ENCODE data around the gene PPT2.

Gene PPT2

DNA sequence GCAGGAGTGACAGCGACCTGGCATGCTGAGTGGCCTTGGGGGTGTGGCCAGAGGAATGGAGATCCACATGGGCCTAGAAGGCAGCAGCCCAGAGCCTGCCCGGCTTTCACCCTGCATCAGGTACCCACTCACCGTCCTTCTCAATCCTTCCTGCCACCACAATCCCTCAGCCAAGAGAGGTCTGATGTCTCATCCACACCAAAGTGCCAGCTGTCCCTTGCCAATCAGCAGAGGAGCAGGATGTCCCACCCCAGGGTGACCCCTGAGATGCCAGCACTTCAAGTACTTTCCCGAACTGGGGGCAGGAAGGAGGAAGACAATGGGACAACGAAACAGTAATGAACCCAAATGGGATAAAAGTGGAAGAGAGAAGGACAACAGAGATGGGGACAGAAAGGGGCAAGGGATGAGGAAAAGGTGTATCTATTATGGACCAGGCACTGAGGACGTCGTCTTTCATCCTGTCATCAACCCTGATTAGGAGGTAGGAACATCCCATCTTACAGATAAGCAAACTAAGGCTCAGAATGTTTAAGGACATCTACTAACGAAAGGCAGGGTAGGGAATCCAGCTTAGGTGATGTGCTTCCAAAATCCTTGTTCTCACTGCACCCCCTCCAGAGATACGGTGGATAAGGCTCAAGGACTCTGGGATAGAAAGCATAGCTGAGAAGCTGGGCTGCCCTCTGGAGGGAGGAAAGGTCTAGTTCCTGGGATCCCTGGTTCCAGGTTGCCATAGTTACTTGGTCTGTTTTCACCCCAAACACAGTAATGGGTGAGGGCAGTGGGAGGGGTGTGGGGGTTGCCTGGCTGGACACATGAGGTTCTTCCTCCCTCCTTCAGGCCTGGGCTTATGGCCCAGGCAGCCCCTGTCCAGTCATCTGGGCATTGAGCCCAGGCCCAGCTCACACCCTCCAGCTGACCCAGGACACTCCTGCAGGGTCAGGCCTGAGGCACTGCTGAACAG lies 40.3 kb upstream of the PPT2 start:
- H3K9ac ChIP-seq (ENCODE audit: low read length) = no peak overlapping the region
- peaks cover 24% of the 10 kb centered on the region for H3K4me1 ChIP-seq (ENCODE audit: control insufficient read depth, insufficient read depth, low read length)

DNA sequence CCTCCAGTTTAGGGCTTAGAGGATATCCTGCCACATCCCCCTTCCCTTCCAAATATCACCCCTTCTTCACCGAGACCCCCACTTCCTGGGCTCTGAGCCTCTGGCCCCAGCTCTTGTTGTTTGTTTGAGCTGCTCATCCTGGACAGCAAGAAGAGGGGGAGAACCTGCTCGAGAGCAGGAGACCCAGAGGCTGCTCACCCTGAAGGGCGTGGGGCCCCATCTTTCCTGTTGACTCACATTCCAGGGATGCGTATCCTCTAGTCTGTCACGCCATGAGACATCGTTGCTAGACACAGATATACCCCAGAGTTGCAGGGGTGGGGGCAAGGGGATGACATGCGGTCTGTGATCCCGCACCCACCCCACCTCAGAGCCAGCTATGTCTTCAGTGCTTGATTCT lies 39.1 kb upstream of the PPT2 start:
- Histone ChIP-seq H3K36me3 (ENCODE audit: control insufficient read depth, insufficient read depth, low read length) (peaks cover 12% of the 10 kb centered on the region), H3K4me3 (ENCODE audit: low read length) (no peak overlapping the region), H3K27me3 (ENCODE audit: control insufficient read depth, insufficient read depth, low read length) (peaks cover 5% of the 10 kb centered on the region), H3K9ac (ENCODE audit: low read length) (no peak overlapping the region), H3K9me3 (ENCODE audit: control insufficient read depth, low read length) (no peaks in the 10 kb centered on the region), H3K4me1 (ENCODE audit: control insufficient read depth, insufficient read depth, low read length) (peaks cover 26% of the 10 kb centered on the region)

More for the DNA sequence above, 40.3 kb upstream of the PPT2 start:
- Histone ChIP-seq H3K4me3 (ENCODE audit: low read length) (no peak overlapping the region), H3K36me3 (ENCODE audit: control insufficient read depth, insufficient read depth, low read length) (peaks cover 12% of the 10 kb centered on the region), H3K27me3 (ENCODE audit: control insufficient read depth, insufficient read depth, low read length) (peaks cover 17% of the 10 kb centered on the region), H3K9me3 (ENCODE audit: control insufficient read depth, low read length) (no peaks in the 10 kb centered on the region)

DNA sequence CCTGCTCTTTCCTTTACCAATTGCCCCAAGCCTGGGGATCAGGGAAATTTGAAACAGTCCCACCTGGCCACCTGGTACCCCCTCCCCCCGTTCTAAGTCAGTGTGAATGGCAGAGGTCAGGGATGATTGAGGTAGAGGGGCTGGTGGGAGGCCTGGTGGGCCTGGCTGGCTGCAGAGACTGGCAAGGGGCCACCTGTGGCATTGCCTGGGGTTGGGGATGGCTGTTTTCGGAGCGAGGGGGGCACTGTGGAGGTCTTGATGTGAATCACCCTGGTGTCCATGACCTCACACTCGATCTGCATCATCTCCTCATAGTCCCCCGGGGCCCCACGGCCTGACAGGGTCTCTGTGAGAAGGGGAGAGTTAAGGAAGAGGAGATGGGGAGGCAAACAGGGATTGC lies 38.3 kb upstream of the PPT2 start:
- H3K36me3 ChIP-seq (ENCODE audit: control insufficient read depth, insufficient read depth, low read length) = peaks cover 13% of the 10 kb centered on the region
- H3K27me3 ChIP-seq (ENCODE audit: control insufficient read depth, insufficient read depth, low read length) = no peaks in the 10 kb centered on the region
- H3K9ac ChIP-seq (ENCODE audit: low read length) = no peak overlapping the region
- H3K4me3 ChIP-seq (ENCODE audit: low read length) = no peak overlapping the region
- peaks cover 19% of the 10 kb centered on the region for H3K4me1 ChIP-seq (ENCODE audit: control insufficient read depth, insufficient read depth, low read length)
- H3K9me3 ChIP-seq (ENCODE audit: control insufficient read depth, low read length) = no peaks in the 10 kb centered on the region

DNA sequence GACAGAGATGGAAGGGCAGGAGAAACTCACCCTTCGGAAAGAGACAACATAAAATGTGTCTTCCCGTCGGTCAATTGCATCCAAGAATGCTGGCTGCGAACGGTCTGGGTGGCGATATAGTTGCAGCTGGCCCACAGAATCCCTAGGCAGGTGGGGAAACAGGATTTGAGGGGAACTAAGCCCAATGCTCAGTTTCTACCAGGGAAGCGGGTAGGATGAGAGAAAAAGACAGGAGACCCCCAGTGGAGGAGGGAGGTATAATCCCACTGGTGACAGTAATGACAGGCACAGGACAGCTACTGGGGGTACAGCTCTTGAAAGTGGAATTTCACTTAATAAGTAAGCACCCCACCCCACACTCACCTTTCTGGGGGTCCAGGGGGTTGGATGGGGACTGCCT lies 37.3 kb upstream of the PPT2 start:
- Histone ChIP-seq H3K4me1 (ENCODE audit: control insufficient read depth, insufficient read depth, low read length) (peaks cover 11% of the 10 kb centered on the region), H3K9me3 (ENCODE audit: control insufficient read depth, low read length) (no peaks in the 10 kb centered on the region), H3K36me3 (ENCODE audit: control insufficient read depth, insufficient read depth, low read length) (peaks cover 19% of the 10 kb centered on the region), H3K4me3 (ENCODE audit: low read length) (no peak overlapping the region), H3K9ac (ENCODE audit: low read length) (no peak overlapping the region), H3K27me3 (ENCODE audit: control insufficient read depth, insufficient read depth, low read length) (no peaks in the 10 kb centered on the region)

DNA sequence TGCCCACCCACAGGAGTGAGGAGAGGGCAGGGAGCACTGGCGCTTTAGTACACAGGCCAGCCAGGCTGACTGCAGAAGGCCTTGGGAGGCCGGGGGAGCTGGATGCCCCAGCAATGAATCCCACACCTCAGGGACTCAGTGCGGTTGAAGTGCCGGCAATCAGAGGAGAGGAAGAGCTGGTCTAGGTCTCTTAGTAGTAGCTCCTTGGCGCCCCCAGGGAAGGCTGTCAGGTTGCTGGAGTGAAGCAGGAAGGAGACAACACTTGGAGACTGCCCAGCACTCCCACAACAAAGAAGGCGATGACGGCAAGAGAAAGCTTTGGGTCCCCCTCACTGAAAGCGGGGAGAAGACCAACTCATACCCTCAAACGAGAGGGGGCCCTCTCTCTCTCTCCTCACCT lies 36.5 kb upstream of the PPT2 start:
- peaks cover 11% of the 10 kb centered on the region for H3K4me1 ChIP-seq (ENCODE audit: control insufficient read depth, insufficient read depth, low read length)
- no peak overlapping the region for H3K9ac ChIP-seq (ENCODE audit: low read length)
- H3K36me3 ChIP-seq (ENCODE audit: control insufficient read depth, insufficient read depth, low read length) = peaks cover 19% of the 10 kb centered on the region
- no peaks in the 10 kb centered on the region for H3K9me3 ChIP-seq (ENCODE audit: control insufficient read depth, low read length)
- H3K4me3 ChIP-seq (ENCODE audit: low read length) = no peak overlapping the region
- H3K27me3 ChIP-seq (ENCODE audit: control insufficient read depth, insufficient read depth, low read length) = no peaks in the 10 kb centered on the region

DNA sequence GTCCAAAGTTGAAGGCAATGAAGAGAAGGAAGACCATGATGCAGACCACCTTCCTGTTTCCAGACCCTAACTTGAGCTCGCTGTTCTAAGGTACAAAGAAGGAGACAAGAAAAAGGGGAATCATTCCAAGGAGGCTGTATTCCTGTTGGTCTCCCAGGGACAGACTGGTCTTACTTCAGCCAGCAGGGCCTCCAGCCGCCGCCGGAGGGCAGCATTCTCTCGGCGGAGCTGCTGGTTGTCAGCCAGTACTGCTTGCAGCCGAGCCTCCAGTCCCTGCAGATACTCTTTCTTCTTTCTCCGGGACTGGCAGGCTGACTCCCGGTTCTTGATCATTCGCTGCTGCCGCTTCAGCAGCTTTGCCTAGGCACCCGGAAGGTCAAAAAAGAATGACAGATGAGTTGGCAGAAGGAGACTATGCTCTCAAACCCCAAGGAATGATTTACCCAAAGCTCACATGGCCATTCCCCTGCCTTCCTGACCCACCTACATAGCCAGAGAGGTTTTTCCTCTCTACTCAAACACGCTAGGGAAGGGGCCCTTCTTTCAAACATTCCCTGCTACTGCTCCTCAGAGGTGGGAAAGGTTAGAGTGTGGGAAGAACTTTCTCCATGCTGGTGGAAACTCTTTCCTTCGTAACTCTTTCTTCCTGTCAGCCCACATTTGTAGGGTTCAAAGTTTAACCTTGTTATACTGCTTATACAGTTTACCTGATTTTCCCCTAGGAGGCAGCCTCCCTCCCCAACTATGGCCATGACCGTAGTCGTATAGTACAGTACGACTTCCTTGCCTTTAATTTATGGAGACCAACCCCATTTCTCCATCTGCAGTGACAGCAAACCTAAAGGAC lies 34.9 kb upstream of the PPT2 start:
- Histone ChIP-seq H3K36me3 (ENCODE audit: control insufficient read depth, insufficient read depth, low read length) (peaks cover 19% of the 10 kb centered on the region), H3K4me3 (ENCODE audit: low read length) (no peak overlapping the region), H3K4me1 (ENCODE audit: control insufficient read depth, insufficient read depth, low read length) (peaks cover 11% of the 10 kb centered on the region), H3K27me3 (ENCODE audit: control insufficient read depth, insufficient read depth, low read length) (no peaks in the 10 kb centered on the region), H3K9ac (ENCODE audit: low read length) (peak overlapping the region; percentile 32), H3K9me3 (ENCODE audit: control insufficient read depth, low read length) (no peaks in the 10 kb centered on the region)

DNA sequence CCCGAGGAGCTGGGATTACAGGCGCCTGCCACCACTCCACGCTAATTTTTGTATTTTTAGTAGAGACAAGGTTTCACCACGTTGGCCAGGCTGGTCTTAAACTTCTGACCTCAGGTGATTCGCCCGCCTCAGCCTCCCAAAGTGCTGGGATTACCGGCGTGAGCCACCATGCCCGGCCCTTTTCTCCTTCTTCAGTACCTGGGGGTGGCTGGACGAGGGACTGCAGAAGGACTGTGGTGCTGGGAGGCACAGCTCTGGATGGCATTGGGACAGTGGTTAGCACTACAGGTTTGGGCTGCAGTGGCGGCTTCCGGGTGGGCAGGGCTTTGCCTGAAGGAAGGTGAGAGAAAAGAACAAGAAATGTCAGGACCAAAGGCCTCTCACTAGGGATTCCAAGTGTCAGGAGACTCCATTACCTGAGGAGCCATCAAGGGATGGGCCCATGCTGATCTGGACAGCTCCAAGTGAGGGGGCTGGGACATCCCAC lies 33.3 kb upstream of the PPT2 start:
- peaks cover 11% of the 10 kb centered on the region for H3K4me1 ChIP-seq (ENCODE audit: control insufficient read depth, insufficient read depth, low read length)
- H3K9me3 ChIP-seq (ENCODE audit: control insufficient read depth, low read length) = no peaks in the 10 kb centered on the region
- H3K9ac ChIP-seq (ENCODE audit: low read length) = no peak overlapping the region
- peaks cover 26% of the 10 kb centered on the region for H3K36me3 ChIP-seq (ENCODE audit: control insufficient read depth, insufficient read depth, low read length)
- no peaks in the 10 kb centered on the region for H3K27me3 ChIP-seq (ENCODE audit: control insufficient read depth, insufficient read depth, low read length)
- H3K4me3 ChIP-seq (ENCODE audit: low read length) = no peak overlapping the region

DNA sequence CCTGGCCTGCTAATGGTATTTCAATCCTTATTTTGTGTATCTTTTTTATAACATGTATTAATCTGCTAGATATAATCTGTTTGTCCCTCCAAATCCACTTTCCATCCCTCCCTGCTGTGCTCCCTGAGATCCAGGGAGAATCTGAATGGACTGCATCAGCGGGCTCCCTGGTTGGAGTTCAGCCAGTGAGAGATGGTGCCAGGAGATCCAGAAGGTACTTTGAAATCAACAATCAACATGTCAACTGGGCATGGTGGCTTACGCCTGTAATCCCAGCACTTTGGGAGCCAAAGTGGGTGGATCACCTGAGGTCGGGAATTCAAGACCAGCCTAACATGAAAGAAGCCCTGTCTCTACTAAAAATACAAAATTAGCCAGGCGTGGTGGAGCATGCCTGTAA lies 30.3 kb upstream of the PPT2 start:
- H3K36me3 ChIP-seq (ENCODE audit: control insufficient read depth, insufficient read depth, low read length) = peaks cover 14% of the 10 kb centered on the region
- H3K4me3 ChIP-seq (ENCODE audit: low read length) = no peak overlapping the region
- H3K4me1 ChIP-seq (ENCODE audit: control insufficient read depth, insufficient read depth, low read length) = peaks cover 23% of the 10 kb centered on the region
- H3K9ac ChIP-seq (ENCODE audit: low read length) = no peak overlapping the region
- no peaks in the 10 kb centered on the region for H3K27me3 ChIP-seq (ENCODE audit: control insufficient read depth, insufficient read depth, low read length)
- no peaks in the 10 kb centered on the region for H3K9me3 ChIP-seq (ENCODE audit: control insufficient read depth, low read length)

DNA sequence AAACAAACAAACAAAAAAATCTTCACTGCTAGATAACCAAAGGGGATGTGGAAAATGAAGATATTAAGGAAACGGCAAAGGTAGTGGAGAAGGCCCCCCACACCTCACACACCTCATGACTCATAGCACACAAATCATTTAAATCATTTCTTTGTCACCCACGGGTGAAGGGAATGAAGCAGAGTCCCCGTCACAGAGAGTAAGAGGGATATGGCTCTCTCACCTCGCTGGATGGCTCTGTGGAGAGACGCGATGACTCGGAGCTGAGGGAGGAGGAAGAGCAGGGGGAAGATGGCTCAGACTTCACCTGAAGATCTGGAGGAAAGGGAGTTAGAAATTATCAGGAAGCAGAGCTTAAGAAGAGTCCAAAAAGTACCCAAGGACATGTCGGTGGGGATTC lies 27.1 kb upstream of the PPT2 start:
- Histone ChIP-seq H3K4me3 (ENCODE audit: low read length) (peak overlapping the region; percentile 60), H3K36me3 (ENCODE audit: control insufficient read depth, insufficient read depth, low read length) (peaks cover 7% of the 10 kb centered on the region), H3K27me3 (ENCODE audit: control insufficient read depth, insufficient read depth, low read length) (no peaks in the 10 kb centered on the region), H3K4me1 (ENCODE audit: control insufficient read depth, insufficient read depth, low read length) (peaks cover 22% of the 10 kb centered on the region), H3K9me3 (ENCODE audit: control insufficient read depth, low read length) (no peaks in the 10 kb centered on the region), H3K9ac (ENCODE audit: low read length) (peak overlapping the region; percentile 87)

DNA sequence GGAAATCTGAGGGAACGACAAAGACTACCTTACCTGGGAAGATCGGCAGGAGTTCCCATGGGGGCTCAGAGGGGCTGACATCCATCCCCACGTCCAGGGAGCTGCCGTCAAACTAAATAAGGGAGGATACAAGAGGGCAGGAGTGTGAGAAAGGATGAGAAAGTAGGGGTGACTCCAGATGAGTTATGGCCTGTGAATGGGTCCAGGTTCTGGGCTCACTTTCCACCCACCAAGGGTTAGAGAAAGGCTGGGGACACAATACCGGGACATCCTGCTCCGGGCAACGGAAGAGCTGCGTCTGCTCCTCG lies 26.6 kb upstream of the PPT2 start:
- Histone ChIP-seq H3K36me3 (ENCODE audit: control insufficient read depth, insufficient read depth, low read length) (peaks cover 7% of the 10 kb centered on the region), H3K4me3 (ENCODE audit: low read length) (peak overlapping the region; percentile 60), H3K9ac (ENCODE audit: low read length) (peak overlapping the region; percentile 87), H3K4me1 (ENCODE audit: control insufficient read depth, insufficient read depth, low read length) (peaks cover 22% of the 10 kb centered on the region), H3K27me3 (ENCODE audit: control insufficient read depth, insufficient read depth, low read length) (no peaks in the 10 kb centered on the region), H3K9me3 (ENCODE audit: control insufficient read depth, low read length) (no peaks in the 10 kb centered on the region)

DNA sequence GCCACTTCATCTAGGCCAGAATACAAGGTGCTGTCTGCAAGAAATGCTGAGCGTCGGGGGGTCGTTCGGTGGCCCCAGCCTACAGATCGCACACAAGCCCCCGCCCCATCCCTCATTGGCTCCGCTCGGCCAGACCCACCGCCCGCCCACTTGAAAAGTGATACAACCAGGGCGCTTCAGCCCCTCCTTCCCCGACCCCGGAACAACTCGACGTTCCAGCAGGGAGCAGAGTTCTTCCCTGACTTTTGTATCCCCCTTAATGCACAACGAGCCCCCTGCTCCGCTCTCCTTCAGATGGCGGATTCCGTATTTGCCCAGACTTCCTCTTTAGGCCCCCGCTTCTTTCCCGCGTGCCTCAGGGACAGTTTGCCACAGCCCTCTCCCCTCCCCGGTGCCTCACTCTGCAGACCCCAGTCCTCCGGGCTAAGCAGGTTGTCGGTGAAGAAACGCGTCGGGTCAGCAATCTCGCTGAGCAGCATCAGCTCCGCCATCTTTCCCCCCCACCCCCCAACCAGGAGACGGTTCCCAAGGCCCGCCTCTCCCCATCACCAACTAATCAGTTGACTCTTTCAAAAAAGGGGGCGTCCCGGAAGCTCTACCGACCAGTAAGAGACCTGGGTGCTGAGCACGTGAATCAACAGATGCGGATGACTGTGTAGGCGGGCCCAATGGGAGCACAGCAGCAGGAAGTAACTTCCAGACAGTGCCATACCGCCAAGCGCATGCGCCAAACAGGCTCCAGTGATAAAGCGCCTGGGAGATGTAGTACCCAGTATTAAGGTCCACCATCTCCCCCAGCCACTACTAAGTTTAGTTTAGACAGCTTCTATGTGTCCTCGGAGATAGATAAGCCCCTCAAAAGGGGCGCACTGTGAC lies 26.0 kb upstream of the PPT2 start, which contains the start of gene ATF6B:
Gene ATF6B, minus strand, starts transcription at position 530 of the 876 bp plus-strand sequence. Its CDS starts 39 bp downstream, at position 491.
- Histone ChIP-seq H3K9ac (ENCODE audit: low read length) (peak within 1 kb of the TSS; percentile 87), H3K4me3 (ENCODE audit: low read length) (peak within 1 kb of the TSS; percentile 60), H3K27me3 (ENCODE audit: control insufficient read depth, insufficient read depth, low read length) (no peaks in the 10 kb centered on the region), H3K36me3 (ENCODE audit: control insufficient read depth, insufficient read depth, low read length) (peaks cover 7% of the 10 kb centered on the region), H3K9me3 (ENCODE audit: control insufficient read depth, low read length) (no peaks in the 10 kb centered on the region), H3K4me1 (ENCODE audit: control insufficient read depth, insufficient read depth, low read length) (peaks cover 22% of the 10 kb centered on the region)

Data from mucosa of stomach (tissue), 1 donor.